Measurements from ENCODE around the gene MBD3L2B.

DNA sequence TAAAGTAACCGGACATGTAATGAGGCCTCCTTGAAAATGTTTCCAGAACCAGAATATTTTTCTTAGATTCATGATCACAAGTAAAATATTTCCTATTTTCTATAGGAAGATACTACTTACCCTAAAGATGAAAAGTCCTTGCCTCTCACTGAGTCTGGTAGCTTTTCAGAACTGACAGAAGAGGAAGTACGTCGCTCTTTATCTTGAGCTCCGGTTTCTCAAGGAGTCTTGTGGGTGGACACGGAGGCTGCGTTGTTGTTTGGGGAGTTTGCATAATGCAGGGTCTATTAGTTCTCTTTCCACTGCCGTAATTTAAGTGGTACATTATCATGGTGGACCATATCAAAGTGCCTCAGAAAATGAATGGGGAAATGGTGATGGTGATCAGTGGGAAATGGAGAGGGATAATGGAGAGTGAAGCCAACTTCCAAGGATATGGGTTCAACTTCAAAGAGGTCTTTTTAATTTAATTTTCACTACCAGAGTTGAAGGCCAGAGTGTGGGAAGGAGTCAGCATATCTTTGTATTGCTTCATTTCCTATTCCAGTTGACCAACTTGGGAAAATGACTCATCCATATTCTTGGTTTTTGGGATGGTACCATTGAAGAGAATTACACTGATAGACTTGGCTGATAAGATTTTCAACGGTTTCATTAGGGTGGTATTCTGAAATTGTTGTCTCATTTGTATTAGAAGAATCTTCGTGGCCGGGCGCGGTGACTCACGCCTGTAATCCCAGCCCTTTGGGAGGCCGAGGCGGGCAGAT lies 23.4 kb downstream of the MBD3L2B start:
- no peak for TF ChIP-seq RFX5 (IDR thresholded peaks at IDR 0.05)
- no peak for TF ChIP-seq EP300 (IDR thresholded peaks at IDR 0.05)
- TF ChIP-seq, protein P1, sequence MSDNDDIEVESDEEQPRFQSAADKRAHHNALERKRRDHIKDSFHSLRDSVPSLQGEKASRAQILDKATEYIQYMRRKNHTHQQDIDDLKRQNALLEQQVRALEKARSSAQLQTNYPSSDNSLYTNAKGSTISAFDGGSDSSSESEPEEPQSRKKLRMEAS (IDR thresholded peaks at IDR 0.05) = no peak
- no peak for TF ChIP-seq BHLHE40 (IDR thresholded peaks at IDR 0.05; ENCODE audit: low read depth, low read length)
- TF ChIP-seq, protein P2, sequence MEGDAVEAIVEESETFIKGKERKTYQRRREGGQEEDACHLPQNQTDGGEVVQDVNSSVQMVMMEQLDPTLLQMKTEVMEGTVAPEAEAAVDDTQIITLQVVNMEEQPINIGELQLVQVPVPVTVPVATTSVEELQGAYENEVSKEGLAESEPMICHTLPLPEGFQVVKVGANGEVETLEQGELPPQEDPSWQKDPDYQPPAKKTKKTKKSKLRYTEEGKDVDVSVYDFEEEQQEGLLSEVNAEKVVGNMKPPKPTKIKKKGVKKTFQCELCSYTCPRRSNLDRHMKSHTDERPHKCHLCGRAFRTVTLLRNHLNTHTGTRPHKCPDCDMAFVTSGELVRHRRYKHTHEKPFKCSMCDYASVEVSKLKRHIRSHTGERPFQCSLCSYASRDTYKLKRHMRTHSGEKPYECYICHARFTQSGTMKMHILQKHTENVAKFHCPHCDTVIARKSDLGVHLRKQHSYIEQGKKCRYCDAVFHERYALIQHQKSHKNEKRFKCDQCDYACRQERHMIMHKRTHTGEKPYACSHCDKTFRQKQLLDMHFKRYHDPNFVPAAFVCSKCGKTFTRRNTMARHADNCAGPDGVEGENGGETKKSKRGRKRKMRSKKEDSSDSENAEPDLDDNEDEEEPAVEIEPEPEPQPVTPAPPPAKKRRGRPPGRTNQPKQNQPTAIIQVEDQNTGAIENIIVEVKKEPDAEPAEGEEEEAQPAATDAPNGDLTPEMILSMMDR (IDR thresholded peaks at IDR 0.05) = no peak
- TF ChIP-seq RAD21 (conservative IDR thresholded peaks at IDR 0.05 in 1 of 2, IDR thresholded peaks at IDR 0.05 in 1 of 2) = no peak
- no peak for TF ChIP-seq KDM1A (IDR thresholded peaks at IDR 0.05; ENCODE audit: low read depth)
- no peak for TF ChIP-seq ZFP36 (IDR thresholded peaks at IDR 0.05; ENCODE audit: borderline replicate concordance, partially characterized antibody)
- TF ChIP-seq POLR2A (IDR thresholded peaks at IDR 0.05; ENCODE audit: low read length) = no peak
- TF ChIP-seq CHD2 (IDR thresholded peaks at IDR 0.05; ENCODE audit: low read length, partially characterized antibody) = no peak

Measured in A549 (cell line).